Measurements from ENCODE around the gene ASXL2. TPM values are rescaled to one million over a fixed set of nuclear protein-coding genes. Genes with fewer than 3 reads are reported as not detected.

Gene ASXL2
- total RNA-seq, 1 experiment from 2014 or later: 32.7 TPM

- Histone ChIP-seq H4K8ac (replicated peaks; ENCODE audit: insufficient read length, low read depth, low read length) (no peak overlapping the region), H3K79me1 (ENCODE audit: insufficient read depth, low read depth, low read length, poor library complexity, severe bottlenecking) (no peaks in the 10 kb centered on the region), H4K91ac (ENCODE audit: insufficient read length, low read depth, low read length) (no peak overlapping the region), H2BK120ac (ENCODE audit: low read depth, low read length, poor library complexity, severe bottlenecking) (no peak overlapping the region), H3K18ac (ENCODE audit: insufficient read length, low read depth, low read length) (no peak overlapping the region), H3K4me2 (ENCODE audit: insufficient read depth, insufficient read length, low read length) (no peak overlapping the region), H3K27ac (ENCODE audit: insufficient read length, low read depth, low read length) (no peak overlapping the region), H3K9ac (ENCODE audit: extremely low read depth, insufficient read length, low read length) (no peak overlapping the region), H3K23me2 (ENCODE audit: insufficient read length, low read depth, low read length, poor library complexity, severe bottlenecking) (no peaks in the 10 kb centered on the region), H4K5ac (ENCODE audit: insufficient read length, low read depth, low read length) (no peak overlapping the region), H3K56ac (ENCODE audit: insufficient read length, low read depth, low read length) (no peak overlapping the region), H3K14ac (ENCODE audit: insufficient read depth, low read length) (no peak overlapping the region), H3K23ac (ENCODE audit: insufficient read length, low read depth, low read length) (no peak overlapping the region), H2AK5ac (ENCODE audit: insufficient read length, low read length) (no peak overlapping the region), H3K9me3 (ENCODE audit: control insufficient read depth, low read depth, low read length) (no peaks in the 10 kb centered on the region), H4K20me1 (ENCODE audit: control insufficient read depth, insufficient read depth, insufficient read length) (no peaks in the 10 kb centered on the region), H2BK5ac (ENCODE audit: insufficient read length, low read length) (no peak overlapping the region), H3T11ph (ENCODE audit: low read length) (no peak overlapping the region), H2BK20ac (ENCODE audit: low read depth, low read length, poor library complexity, severe bottlenecking) (no peak overlapping the region), H3K79me2 (ENCODE audit: insufficient read depth, low read length) (no peaks in the 10 kb centered on the region; the same call in 1 of the 2 replicates), H2BK15ac (ENCODE audit: low read depth, low read length) (no peak overlapping the region), H2BK12ac (ENCODE audit: insufficient read length, low read depth, low read length) (no peak overlapping the region), H2AFZ (ENCODE audit: low read length) (no peak overlapping the region), H3K27me3 (ENCODE audit: insufficient read depth, low read length) (no peaks in the 10 kb centered on the region), H3K4ac (ENCODE audit: low read depth, low read length) (no peak overlapping the region), H3K4me1 (ENCODE audit: insufficient read depth, low read length) (no peaks in the 10 kb centered on the region)
- peaks cover 6 to 7% of the 10 kb centered on the region in 2 experiments for H3K4me1 Mint-ChIP-seq
- no CpG with 5 or more reads among the region's 11 CpGs for WGBS (ENCODE audit: extremely low coverage, insufficient read length, low lambda C conversion rate)
- peaks cover 2% of the 10 kb centered on the region for H3K27me3 Mint-ChIP-seq (ENCODE audit: low read depth)
- H3K4me3 Mint-ChIP-seq: no peak overlapping the region
- TF ChIP-seq CTCF (conservative IDR thresholded peaks at IDR 0.05): no peak
- no peak overlapping the region for H3K27ac Mint-ChIP-seq
- H3K36me3 Mint-ChIP-seq (ENCODE audit: insufficient read depth in 1 of 3, low read depth in 3 of 3): no peaks in the 10 kb centered on the region
- no peaks in the 10 kb centered on the region; a peak in 1 of 5 replicates for H3K9me3 Mint-ChIP-seq
- no peak for DNase-seq
Observed at GRCh38 chr2:25899404-25899970, 21.2 kb upstream of the ASXL2 start.
